HEK293 (cell line): ENCODE data around the gene MRPL47.

Experiments used
- CTCF ChIA-PET: fragments of 350-600 bp; formaldehyde crosslinking; extraction: SDS; loops from one replicate; lab custom pipeline; 2021; ENCODE audit warnings: antibody characterized with exemption; lab: Yijun Ruan, JAX
- POLR2A ChIA-PET: fragments of 300-600 bp; formaldehyde crosslinking; extraction: SDS; loops from one replicate; lab custom pipeline; 2020; ENCODE audit warnings: antibody characterized with exemption, inconsistent platforms; lab: Yijun Ruan, JAX
- H3K27ac ChIP-seq: fragments of 200-500 bp; sonication (Bioruptor generic); 2 replicates; pipeline ENCODE4 v1.5.1; 2014; ENCODE audit warnings: low read depth, low read length, control low read depth, inconsistent platforms; ENCODE audit errors: extremely low read depth
- H3K36me3 ChIP-seq, 2 experiments: fragments of 200-500 bp in 1 of 2; sonication (Bioruptor generic) in 1 of 2; 1 replicate in 1 of 2; 2 replicates in 1 of 2; pipeline ENCODE4 v1.5.1; 2014 to 2017; ENCODE audit warnings: inconsistent platforms in 2 of 2, low read length in 2 of 2; ENCODE audit not compliant: control insufficient read depth in 2 of 2, insufficient read depth in 1 of 2
- H3K4me1 ChIP-seq: fragments of 200-500 bp; sonication (Bioruptor generic); 2 replicates; pipeline ENCODE4 v1.5.1; 2014; ENCODE audit warnings: mild to moderate bottlenecking, low read length, inconsistent platforms; ENCODE audit not compliant: control insufficient read depth, insufficient read depth
- H3K4me3 ChIP-seq: 2 replicates; pipeline ENCODE4 v1.5.1; 2011; ENCODE audit warnings: low read depth, mild to moderate bottlenecking, control low read depth, low read length, moderate library complexity
- H3K9me3 ChIP-seq: fragments of 200-500 bp; sonication (Bioruptor generic); 2 replicates; pipeline ENCODE4 v1.5.1; 2014; ENCODE audit warnings: low read depth, low read length, inconsistent platforms; ENCODE audit not compliant: control insufficient read depth, insufficient read depth
- CTCF ChIP-seq: fragments of 450-650 bp; formaldehyde crosslinking; IDR thresholded peaks from 2 replicates; pipeline ENCODE4 v1.5.1; 2016; ENCODE audit warnings: missing biosample characterization, missing genetic modification characterization
- EGR2 ChIP-seq: fragments of 450-650 bp; formaldehyde crosslinking; IDR thresholded peaks from 2 replicates; pipeline ENCODE4 v1.5.1; 2016; ENCODE audit warnings: low read depth, missing biosample characterization, missing genetic modification characterization
- IKZF3 ChIP-seq: fragments of 450-650 bp; IDR thresholded peaks from 2 replicates; pipeline ENCODE4 v1.5.0; 2018; ENCODE audit warnings: missing biosample characterization, mild to moderate bottlenecking, missing genetic modification characterization, moderate library complexity
- KLF1 ChIP-seq: fragments of 450-650 bp; formaldehyde crosslinking; IDR thresholded peaks from 2 replicates; pipeline ENCODE4 v1.5.1; 2016; ENCODE audit warnings: missing biosample characterization, missing genetic modification characterization
- MYNN ChIP-seq: fragments of 450-650 bp; formaldehyde crosslinking; IDR thresholded peaks from 2 replicates; pipeline ENCODE4 v1.5.1; 2016; ENCODE audit warnings: missing biosample characterization, missing genetic modification characterization, borderline replicate concordance
- OSR2 ChIP-seq: fragments of 450-650 bp; formaldehyde crosslinking; IDR thresholded peaks from 2 replicates; pipeline ENCODE4 v1.5.1; 2016; ENCODE audit warnings: missing biosample characterization, missing genetic modification characterization
- PRDM2 ChIP-seq: fragments of 450-650 bp; formaldehyde crosslinking; IDR thresholded peaks from 2 replicates; pipeline ENCODE4 v1.5.1; 2016; ENCODE audit warnings: missing biosample characterization, missing genetic modification characterization, borderline replicate concordance
- SCRT2 ChIP-seq: fragments of 450-650 bp; formaldehyde crosslinking; IDR thresholded peaks from 2 replicates; pipeline ENCODE4 v1.5.1; 2016; ENCODE audit warnings: missing biosample characterization, missing genetic modification characterization
- SETDB1 ChIP-seq: IDR thresholded peaks from one replicate; pipeline ENCODE4 v1.6.1; 2017; ENCODE audit warnings: mild to moderate bottlenecking, low read length, moderate library complexity, mixed read lengths; ENCODE audit not compliant: insufficient read length
- ZNF16 ChIP-seq: fragments of 450-650 bp; formaldehyde crosslinking; IDR thresholded peaks from 2 replicates; pipeline ENCODE4 v1.5.1; 2016; ENCODE audit warnings: low read depth, missing biosample characterization, missing genetic modification characterization
- ZNF169 ChIP-seq: fragments of 450-650 bp; formaldehyde crosslinking; IDR thresholded peaks from 2 replicates; pipeline ENCODE4 v1.5.1; 2016; ENCODE audit warnings: missing biosample characterization, missing genetic modification characterization
- ZNF175 ChIP-seq: fragments of 450-650 bp; formaldehyde crosslinking; IDR thresholded peaks from 2 replicates; pipeline ENCODE4 v1.5.1; 2016; ENCODE audit warnings: missing biosample characterization, missing genetic modification characterization
- ZNF26 ChIP-seq: fragments of 450-650 bp; formaldehyde crosslinking; IDR thresholded peaks from 2 replicates; pipeline ENCODE4 v1.5.1; 2016; ENCODE audit warnings: missing biosample characterization, missing genetic modification characterization
- ZNF280D ChIP-seq: fragments of 450-650 bp; formaldehyde crosslinking; IDR thresholded peaks from 2 replicates; pipeline ENCODE4 v1.5.1; 2016; ENCODE audit warnings: missing biosample characterization, missing genetic modification characterization
- ZNF311 ChIP-seq: fragments of 450-650 bp; formaldehyde crosslinking; IDR thresholded peaks from 2 replicates; pipeline ENCODE4 v1.5.1; 2017; ENCODE audit warnings: missing biosample characterization, missing genetic modification characterization, borderline replicate concordance
- ZNF335 ChIP-seq: fragments of 450-650 bp; formaldehyde crosslinking; conservative IDR thresholded peaks from 2 replicates; pipeline ENCODE4 v1.5.1; 2016; ENCODE audit warnings: missing biosample characterization, missing genetic modification characterization
- ZNF426 ChIP-seq: fragments of 450-650 bp; formaldehyde crosslinking; IDR thresholded peaks from 2 replicates; pipeline ENCODE4 v1.5.1; 2017; ENCODE audit warnings: missing biosample characterization, missing genetic modification characterization, mild to moderate bottlenecking, inconsistent platforms, moderate library complexity
- ZNF521 ChIP-seq: fragments of 450-650 bp; formaldehyde crosslinking; IDR thresholded peaks from 2 replicates; pipeline ENCODE4 v1.5.1; 2017; ENCODE audit warnings: missing biosample characterization, mild to moderate bottlenecking, missing genetic modification characterization
- ZNF639 ChIP-seq: fragments of 450-650 bp; formaldehyde crosslinking; IDR thresholded peaks from 2 replicates; pipeline ENCODE4 v1.5.1; 2016; ENCODE audit warnings: missing biosample characterization, missing genetic modification characterization
- ZNF660 ChIP-seq: fragments of 450-650 bp; IDR thresholded peaks from 2 replicates; pipeline ENCODE4 v1.5.1; 2018; ENCODE audit warnings: missing biosample characterization, mild to moderate bottlenecking, missing genetic modification characterization

Gene MRPL47

GRCh38 chr3:179642871-179643270 lies 38.4 kb upstream of the MRPL47 start:
- H3K36me3 ChIP-seq = no peaks in the 10 kb centered on the region
- no peak overlapping the region for H3K4me3 ChIP-seq
- POLR2A ChIA-PET = no interaction called here
- no peaks in the 10 kb centered on the region; the same call in 1 of the 2 replicates for H3K4me1 ChIP-seq
- no peaks in the 10 kb centered on the region for H3K9me3 ChIP-seq
- no peak overlapping the region for H3K27ac ChIP-seq
- TF ChIP-seq ZNF426 (tag by site-specific recombination) (no peak), ZNF280D (tag by site-specific recombination) (no peak), IKZF3 (no peak), EGR2 (tag by site-specific recombination) (no peak), ZNF26 (no peak), ZNF521 (tag by site-specific recombination) (no peak), KLF1 (tag by site-specific recombination) (no peak), SETDB1 (no peak), ZNF169 (tag by site-specific recombination) (no peak), ZNF311 (no peak), ZNF639 (tag by site-specific recombination) (no peak), ZNF16 (tag by site-specific recombination) (no peak), CTCF (no peak), OSR2 (no peak), SCRT2 (tag by site-specific recombination) (no peak)
- CTCF ChIA-PET = no interaction called here

DNA sequence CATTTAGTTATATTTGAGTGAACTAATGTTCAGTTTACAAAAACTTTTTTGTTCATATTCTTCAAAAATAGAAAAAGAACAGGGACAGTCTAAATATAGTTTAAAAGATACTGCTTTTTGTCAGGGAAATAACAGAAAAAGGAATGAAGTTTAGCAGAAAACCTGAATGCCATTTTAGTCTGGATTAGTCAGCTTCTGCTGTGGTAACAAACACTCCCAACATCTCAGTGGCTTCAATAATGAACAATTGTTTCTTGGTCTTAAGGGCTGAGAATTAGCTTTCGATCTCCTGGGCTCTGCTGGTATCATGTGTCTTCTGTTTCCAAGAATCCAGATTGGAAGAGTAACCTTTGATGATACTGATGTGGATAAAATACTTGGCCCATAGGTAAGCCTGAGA lies 36.0 kb upstream of the MRPL47 start:
- Histone ChIP-seq H3K4me3 (no peak overlapping the region), H3K27ac (no peak overlapping the region), H3K9me3 (no peaks in the 10 kb centered on the region), H3K36me3 (no peaks in the 10 kb centered on the region), H3K4me1 (no peaks in the 10 kb centered on the region; the same call in 1 of the 2 replicates)
- CTCF ChIA-PET = interaction anchor here (0.6 to 0.7 kb wide), 2 partner anchors 14 to 465 kb away, joined by 3 to 4 read pairs; no protein-coding TSS in a partner anchor
- POLR2A ChIA-PET = no interaction called here
- TF ChIP-seq ZNF335 (tag by site-specific recombination) = no peak
- no peak for TF ChIP-seq ZNF660 (tag by site-specific recombination)
- TF ChIP-seq ZNF175 (tag by site-specific recombination) = no peak
- TF ChIP-seq ZNF639 (tag by site-specific recombination) = no peak
- TF ChIP-seq PRDM2 (tag by site-specific recombination) = no peak
- no peak for TF ChIP-seq MYNN (tag by site-specific recombination)
